NCI-H82 (cell line): Measurements from ENCODE around the gene FA2H.
"Not testable (repeated sequence)": the region's sequence is repeated elsewhere in the genome, so short reads cannot be mapped to it uniquely, and the experiment has no call there.

ENCODE experiments used
- DNase-seq: peaks from one replicate; lab custom pipeline; 2025; lab: John Stamatoyannopoulos, UW

FA2H gene

GRCh38 chr16:74682556-74682955 is 92.1 kb downstream of the FA2H start:
- DNase-seq, result no peak

GRCh38 chr16:74680681-74681080 is 93.9 kb downstream of the FA2H start:
- DNase-seq, result no peak

GRCh38 chr16:74679983-74680382 is 94.6 kb downstream of the FA2H start:
- DNase-seq, result no peak

- no peak for DNase-seq
These were observed 96.8 kb downstream of the FA2H start for GRCh38 chr16:74677868-74678267.

- DNase-seq, result no peak
These were observed 100.7 kb downstream of the FA2H start for GRCh38 chr16:74673876-74674275.

GRCh38 chr16:74668877-74669276 is 105.7 kb downstream of the FA2H start:
- not testable (repeated sequence) for DNase-seq

GRCh38 chr16:74667255-74667700 is 107.3 kb downstream of the FA2H start:
- peak; percentile 41 for DNase-seq

- DNase-seq, result peak; percentile 98
These were observed 108.0 kb downstream of the FA2H start, which contains the start of gene RFWD3 for GRCh38 chr16:74666425-74667254. Gene RFWD3, minus strand, starts transcription at chr16:74666877. Its CDS starts 5,428 bp downstream, at chr16:74661449.

GRCh38 chr16:74666010-74666421 is 108.6 kb downstream of the FA2H start:
- DNase-seq, result no peak
